HFF-Myc (cell line): Measurements from ENCODE around the gene POM121.
"Not testable (repeated sequence)": the region's sequence is repeated elsewhere in the genome, so short reads cannot be mapped to it uniquely, and the experiment has no call there.

Experiments used
- DNase-seq: peaks from one replicate; pipeline ENCODE4 v3.0.0-alpha.2; 2011; ENCODE audit warnings: low read depth; ENCODE audit errors: extremely low read depth
- H3K4me3 ChIP-seq: replicated peaks from 2 replicates; pipeline ENCODE4 v1.5.1; 2011; ENCODE audit warnings: low read depth, mild to moderate bottlenecking, control low read depth, low read length

Gene POM121

DNA sequence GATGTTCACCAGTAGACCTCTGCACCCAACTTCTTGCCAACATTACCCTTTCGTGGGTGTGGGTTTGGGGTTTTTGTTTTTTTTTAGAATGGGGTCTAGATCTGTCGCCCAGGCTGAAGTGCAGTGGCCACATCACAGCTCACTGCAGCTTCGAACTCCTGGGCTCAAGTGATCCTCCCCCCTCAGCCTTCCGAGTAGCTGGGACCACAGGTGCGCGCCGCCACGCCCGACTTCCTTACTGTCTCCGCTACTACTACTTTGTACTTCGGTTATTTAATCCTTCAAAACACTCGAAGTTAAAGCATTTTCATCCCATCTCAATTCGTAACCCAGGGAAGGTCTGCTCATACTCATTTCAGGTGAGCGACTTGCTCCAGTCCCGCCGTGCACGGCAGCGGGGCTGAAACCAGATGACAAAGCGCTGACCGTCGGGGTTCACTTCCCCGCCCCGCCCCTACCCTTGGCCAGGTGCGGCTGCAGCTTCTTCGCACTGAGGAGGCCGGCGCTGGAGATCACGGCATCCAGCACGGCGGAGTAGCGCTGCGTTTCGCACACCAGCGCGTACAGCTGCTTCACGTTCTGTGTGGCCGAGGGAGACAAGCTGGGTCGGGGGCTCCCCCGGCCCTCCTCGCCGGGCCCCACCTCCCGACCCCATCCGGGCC is 29.1 kb downstream of the POM121 start:
- not testable (repeated sequence) for DNase-seq
- peak overlapping the region; percentile 37 for H3K4me3 ChIP-seq

DNA sequence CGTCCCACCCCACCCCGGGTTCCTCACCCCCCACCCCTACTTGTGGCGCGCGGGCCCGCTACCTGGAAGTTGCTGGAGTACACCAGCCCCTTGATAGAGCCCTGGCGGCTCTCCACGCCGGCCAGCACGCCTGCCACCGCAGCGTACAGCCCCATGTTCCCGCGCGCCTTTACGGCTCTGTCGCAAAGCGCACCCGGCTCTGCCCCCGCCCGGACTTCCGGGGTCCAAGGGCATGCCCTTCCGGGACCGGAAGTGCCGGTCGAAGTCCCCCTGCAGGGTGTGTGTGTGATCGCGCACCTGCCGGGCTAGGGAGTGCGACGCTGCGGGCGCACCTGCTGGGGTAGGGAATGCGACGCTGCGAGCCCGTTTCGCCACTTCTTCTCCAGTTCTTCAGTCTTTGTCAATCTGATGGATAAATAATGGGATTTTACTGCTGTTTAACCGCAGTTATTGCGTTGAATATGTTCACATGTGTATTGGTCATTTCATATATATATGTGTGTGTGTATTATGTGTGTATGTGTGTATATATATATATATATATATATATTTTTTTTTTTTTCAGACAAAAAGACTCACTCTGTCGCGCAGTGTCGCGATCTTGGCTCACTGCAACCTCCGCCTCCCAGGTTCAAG is 29.8 kb downstream of the POM121 start:
- not testable (repeated sequence) for DNase-seq

DNA sequence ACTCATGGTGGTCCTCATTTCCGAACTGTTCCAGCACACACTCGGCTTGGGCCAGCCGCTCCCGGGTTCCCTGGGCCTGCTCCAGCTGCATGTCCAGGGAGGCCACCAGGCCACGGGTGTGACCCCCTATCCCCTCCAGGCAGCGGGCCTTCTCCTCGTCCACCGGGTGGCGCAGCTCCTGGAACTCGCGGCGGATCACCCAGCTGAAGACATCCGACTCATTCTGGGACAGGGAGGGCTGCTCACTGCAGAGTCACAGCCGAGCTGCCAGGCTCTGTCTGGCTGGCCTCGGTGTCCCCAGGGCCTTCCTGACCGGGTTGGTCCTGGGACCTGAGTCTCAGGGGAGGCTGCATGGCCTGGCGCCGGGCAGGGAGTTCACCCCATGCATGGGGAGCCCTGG is 35.1 kb downstream of the POM121 start:
- not testable (repeated sequence) for DNase-seq, H3K4me3 ChIP-seq

More for the DNA sequence above, 29.8 kb downstream of the POM121 start:
- peak overlapping the region; percentile 19; the same call in 1 of the 2 replicates for H3K4me3 ChIP-seq

DNA sequence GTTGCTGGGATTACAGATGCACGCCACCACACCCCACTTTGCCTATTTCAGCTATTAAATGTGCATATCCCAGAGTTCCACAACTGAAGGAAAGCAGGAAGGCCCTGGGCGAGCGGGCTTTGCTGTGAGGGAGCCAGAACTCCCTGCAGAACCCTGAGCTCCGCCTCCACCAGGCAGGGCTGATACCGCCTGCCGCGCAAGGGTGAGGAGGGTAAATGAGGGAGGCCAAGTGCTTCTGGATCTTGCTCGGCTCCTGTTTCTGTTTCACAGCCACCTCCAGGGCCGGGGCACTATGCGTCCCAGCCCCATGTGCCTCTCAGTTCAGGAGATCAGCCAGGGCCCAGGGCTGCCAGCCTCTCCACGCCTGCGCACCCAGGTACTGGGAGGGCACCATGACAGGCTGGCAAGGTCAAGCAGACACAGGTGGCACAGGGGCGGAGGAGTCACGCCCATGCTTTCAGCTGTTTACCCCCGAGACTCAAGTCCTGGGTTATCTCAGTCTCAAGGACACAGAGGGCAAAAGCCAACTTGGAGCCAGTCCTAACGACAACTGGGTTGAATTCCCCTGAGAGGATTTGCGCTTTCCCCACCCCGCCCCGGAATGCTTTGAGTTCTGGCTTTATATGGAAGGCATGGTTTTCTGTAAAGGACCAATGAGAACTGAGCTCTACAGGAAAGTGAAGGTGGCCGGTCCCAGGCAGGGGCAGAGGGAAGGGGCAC is 35.9 kb downstream of the POM121 start:
- not testable (repeated sequence) for H3K4me3 ChIP-seq

DNA sequence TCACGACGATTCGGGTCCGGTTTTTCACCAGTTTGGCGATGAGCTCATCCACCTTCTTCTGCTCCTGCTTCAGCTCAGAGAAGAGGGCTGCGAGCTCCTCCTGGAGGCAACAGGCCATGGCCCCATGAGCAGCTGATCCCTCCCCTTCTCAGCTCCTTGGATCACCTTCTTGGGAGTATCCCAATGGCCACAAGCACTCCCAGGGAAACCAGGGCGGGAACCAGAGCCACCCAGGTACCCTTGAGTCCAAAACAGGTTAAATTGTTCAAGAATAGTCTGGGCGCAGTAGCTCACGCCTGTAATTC is 36.4 kb downstream of the POM121 start:
- not testable (repeated sequence) for H3K4me3 ChIP-seq, DNase-seq

More for the DNA sequence above, 35.9 kb downstream of the POM121 start:
- DNase-seq, result not testable (repeated sequence)

DNA sequence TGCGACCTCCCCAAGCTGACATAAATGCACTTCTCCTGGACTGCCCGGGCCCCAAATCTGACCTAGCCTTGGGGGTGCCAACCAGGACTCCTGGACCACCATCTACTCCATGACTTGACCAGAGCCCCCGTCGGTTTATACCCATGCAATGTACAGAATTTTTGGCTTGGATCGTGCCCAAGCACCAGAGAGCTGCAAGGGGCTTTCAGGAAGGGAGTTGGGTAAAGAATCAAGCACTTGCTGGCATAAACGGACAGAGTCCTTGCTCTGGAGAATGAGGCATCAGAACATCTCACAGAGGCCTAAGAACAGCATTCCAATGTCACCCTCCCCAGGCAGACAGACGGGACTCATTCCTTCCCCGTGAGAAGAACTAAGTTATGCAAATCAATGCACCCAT is 38.2 kb downstream of the POM121 start:
- not testable (repeated sequence) for DNase-seq, H3K4me3 ChIP-seq

DNA sequence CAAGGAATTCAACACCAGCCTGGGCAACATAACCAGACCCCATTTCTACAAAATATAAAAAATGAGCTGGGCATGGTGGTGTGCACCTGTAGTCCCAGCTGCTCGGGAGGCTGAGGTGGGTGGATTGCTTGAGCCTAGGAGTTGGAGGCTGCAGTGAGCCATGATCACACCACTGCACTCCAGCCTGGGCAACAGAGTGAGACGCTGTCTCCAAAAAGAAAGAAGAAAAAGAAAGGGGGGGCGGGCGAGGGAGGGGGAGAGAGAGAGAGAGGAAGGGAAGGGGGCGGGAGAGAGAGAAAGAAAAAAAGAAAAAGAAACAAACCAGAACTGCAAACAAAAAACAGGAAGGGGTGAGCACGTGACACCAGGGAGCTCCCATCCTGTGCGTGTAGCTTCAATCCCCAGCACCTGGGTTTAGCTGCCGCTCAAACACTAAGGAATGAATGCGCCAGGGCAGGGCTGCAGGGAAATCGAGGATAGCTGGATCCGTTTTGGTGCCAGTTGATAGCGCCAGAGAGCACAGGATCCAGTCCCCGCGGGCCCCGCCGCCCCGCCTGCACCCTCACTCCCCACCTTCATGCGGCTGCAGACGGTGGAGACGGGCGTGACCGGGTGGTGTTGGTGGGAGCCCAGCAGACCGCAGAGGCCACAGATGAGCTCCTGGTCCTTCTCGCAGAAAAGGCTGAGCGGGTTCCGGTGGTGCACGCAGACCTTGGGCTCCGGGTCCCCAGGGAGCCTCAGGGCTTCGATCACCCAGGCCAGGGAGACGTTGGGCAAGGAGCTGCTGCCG is 40.5 kb downstream of the POM121 start:
- not testable (repeated sequence) for H3K4me3 ChIP-seq, DNase-seq

DNA sequence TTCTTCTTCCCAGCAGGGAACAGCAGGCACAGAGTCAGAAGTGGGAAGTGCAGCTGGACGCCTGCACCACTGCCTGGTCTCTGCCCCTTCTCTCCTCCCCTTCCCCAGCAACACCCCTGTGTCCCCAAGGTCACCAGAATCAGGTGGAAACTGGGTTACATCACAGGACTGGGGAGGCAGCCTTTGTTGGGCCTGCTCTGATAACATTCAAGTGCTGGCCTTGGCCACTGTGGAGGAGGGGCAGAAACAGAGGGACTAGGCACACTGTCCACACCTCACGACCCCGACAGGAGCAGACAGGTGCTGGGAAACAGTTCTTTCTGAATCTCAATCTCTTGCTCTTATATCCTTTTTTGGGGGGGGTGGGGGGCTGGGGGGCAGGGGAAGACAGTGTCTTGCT is 42.0 kb downstream of the POM121 start:
- not testable (repeated sequence) for DNase-seq, H3K4me3 ChIP-seq

DNA sequence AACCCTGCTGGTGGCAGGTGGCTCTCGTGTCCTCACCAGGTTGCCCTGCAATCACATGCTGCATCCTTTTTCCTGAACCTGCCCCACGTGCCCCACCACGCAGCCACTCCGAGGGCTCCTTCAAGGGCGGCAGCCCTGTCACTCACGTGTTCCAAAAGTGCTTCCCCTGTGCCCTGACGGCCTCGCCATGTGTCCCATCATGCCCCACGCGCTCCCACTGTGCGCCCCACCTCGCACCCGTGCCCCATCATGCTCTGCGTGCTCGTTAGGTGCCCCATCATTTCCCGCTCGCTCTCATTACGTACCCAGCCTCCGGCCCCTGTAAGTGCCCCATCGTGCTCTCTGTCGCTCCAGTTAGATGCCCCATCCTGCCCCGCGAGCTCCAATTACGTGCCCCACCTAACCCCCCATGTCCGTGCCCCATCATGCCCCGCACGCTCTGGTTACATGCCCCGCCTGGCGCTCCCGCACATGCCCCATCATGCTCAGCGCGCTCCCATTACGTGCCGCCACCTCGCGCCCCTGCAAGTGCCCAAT is 44.2 kb downstream of the POM121 start, which contains the start of gene TRIM74:
Gene TRIM74 (minus strand): TSS at position 487 of the 537 bp plus-strand sequence. CDS start 3,309 bp downstream, outside the sequence.
- not testable (repeated sequence) for DNase-seq

DNA sequence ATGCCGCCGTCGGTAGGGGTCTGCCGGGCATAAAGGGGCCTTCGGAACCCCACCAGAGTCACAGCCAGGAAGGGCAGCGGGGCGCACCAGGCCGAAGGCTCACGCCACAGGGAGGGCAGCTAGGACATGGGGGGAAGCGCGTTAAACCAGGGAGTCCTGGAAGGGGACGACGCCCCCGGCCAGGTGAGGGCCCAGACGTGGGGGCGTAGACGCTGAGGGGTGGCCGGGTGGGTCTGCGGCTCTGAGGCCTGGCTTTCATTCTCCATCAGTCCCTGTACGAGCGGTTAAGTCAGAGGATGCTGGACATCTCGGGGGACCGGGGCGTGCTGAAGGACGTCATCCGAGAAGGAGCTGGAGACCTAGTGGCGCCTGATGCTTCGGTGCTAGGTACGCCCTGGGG is 44.8 kb downstream of the POM121 start:
- DNase-seq, H3K4me3 ChIP-seq: not testable (repeated sequence)

More for the DNA sequence above, 44.2 kb downstream of the POM121 start, which contains the start of gene TRIM74:
- H3K4me3 ChIP-seq, result not testable (repeated sequence)

DNA sequence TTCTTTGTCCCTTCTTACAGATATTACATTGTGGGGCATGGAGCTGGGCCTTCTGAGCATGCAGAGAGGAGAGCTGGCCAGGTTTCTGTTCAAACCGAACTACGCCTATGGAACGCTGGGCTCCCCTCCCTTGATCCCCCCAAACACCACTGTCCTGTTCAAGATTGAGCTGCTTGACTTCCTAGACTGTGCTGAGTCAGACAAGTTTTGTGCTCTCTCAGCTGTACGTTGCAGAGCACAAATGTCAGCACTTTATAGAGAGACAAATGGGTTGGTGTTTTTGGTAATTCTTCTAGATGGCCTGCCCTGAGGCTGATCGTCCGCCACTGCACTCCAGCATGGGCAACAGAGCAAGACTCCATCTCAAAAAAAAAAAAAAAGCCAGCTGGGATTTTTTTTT is 46.6 kb downstream of the POM121 start:
- DNase-seq, H3K4me3 ChIP-seq: not testable (repeated sequence)

DNA sequence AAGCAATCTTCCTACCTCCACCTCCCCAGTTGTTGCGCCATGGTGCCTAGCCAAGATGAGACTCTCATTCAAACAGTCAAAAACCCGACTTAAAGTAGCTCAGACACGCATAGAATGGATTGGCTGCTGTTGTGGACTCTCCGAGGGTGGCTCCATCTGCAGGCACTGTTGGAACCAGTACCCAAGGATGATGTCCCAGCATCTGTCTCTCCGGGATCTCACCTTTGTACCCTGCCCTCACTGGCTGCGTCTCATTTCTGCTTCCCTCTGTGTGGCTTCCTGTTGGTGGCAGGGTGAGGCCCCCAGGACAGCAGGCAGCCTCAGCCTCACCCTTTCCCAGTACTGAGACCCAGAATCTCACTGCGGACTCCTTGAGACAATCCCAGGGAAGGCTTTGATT is 49.9 kb downstream of the POM121 start:
- not testable (repeated sequence) for DNase-seq

DNA sequence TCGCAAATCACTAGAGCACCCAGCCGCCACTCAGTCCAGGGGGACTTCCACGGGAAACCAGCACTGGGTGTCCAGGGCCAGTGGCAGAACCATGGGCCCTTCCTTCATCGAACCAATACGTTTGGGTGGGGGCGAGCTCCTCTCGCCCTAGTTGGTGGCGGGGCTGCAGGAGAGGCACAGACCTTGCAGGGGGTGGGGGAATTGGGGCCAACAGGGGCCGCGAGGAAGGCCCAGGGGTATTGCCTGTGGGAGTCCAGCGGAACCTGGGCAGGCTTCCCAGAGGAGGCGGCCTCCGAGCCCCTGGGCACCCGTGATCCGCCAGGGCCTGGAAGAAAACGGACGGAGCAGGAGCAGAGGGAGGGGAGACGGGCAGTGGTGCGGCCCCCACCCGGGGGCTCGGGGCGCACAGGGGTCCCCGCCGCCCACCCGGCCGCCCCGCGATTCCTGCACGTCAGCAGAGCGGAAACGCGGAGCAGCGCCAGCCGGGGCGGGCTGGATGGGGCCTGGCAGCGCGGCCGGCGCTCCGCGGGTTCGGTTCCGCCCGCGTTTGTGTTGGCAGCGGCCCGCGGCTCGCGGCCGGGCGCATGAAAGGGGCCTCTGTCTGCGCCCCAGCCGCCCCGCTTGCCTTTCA is 50.9 kb downstream of the POM121 start:
- not testable (repeated sequence) for DNase-seq

More for the DNA sequence above, 49.9 kb downstream of the POM121 start:
- H3K4me3 ChIP-seq, result not testable (repeated sequence)

DNA sequence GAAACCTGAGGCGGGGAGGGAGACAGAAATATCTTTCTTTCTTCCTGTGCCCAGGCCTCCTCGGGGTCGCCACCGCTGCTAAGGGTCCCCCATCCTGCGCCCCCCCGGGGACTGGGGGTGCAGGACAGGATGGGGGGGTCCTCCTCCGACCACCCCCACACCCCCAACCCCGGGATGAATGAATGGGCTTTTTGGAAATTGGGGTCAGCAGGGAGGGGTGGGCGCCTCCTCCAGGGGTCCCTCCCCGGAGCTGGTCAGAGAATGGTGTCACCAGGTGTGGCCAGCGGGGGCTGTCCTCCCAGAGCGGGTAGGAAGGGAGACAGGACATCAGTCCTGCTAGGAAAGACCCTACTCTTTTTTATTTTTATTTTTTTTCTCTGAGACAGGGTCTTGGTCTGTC is 51.5 kb downstream of the POM121 start:
- DNase-seq, H3K4me3 ChIP-seq: not testable (repeated sequence)

More for the DNA sequence above, 50.9 kb downstream of the POM121 start:
- H3K4me3 ChIP-seq, result not testable (repeated sequence)

DNA sequence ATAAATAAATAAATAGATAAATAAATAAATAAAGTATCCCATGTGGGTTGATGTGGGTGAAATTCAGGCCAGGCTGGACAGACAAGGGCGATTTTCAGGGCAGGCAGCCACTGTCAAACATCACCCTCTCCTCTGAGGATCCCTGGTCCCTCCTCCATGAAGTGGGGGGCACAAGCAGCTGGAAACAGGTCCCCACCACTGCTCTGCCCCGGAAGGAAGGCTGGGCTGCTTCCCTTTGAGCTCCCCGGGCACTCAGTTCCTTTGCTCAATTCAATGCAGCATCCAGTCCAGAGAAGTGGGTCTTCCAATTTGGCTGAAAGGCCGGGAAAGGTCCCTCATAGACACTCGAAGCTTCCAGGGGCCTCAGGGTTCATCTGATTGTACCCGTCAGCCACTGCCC is 55.5 kb downstream of the POM121 start:
- DNase-seq, result not testable (repeated sequence)

DNA sequence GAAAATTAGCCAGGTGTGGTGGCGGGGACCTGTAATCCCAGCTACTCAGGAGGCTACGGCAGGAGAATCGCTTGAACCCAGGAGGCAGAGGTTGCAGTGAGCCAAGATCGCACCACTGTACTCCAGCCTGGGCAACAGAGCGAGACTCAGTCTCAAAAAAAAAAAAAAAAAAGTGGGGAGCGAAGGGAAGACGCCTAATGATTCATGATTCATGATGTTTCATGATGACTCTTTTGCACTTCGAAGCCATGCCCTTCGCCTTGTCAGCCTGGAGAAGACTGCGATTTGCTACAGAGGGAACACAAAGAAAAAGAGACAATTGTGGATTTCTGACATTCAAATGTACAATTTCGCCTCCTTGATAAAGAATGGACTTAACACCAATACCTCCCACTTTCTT is 57.2 kb downstream of the POM121 start:
- H3K4me3 ChIP-seq, DNase-seq: not testable (repeated sequence)

More for the DNA sequence above, 55.5 kb downstream of the POM121 start:
- H3K4me3 ChIP-seq, result not testable (repeated sequence)

DNA sequence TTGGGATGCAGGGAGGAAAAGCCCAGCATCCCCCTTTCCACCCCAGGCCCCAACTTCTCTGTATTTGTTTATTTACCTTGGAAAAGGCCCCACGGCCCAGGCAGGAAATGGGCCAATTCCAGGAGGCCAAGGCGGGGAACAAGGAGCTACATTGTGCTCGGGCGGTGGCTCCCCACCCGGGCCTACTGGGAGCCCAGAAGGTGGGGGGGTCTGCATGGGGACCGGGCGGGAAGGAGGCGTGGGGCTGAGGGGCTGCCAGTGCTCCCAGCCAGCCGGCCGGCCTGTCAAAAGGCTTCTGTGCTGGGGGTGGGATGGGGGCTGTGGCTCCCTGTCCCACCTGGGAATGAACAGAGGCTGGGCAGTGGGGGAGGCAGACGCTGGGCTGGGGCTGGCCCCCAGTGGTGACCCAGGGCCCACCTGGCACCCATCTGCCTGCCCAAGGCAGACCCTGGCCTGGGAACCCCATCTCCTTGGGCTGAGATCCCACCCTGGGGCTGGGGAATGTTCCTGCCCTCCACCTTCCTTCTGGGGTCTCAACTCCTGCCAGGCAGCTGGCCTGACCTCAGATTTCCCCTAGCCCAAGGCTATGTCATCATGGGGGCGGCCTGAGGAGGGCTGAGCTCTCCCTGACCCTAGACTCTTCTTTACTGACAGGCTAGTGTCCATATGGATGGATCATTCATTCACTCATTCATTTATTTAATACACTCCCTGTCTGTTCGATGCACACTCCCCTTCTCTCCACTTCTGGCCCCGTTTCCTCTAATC is 65.4 kb downstream of the POM121 start:
- H3K4me3 ChIP-seq, DNase-seq: not testable (repeated sequence)
